H1 (cell line): ENCODE results near the gene NOD2. TPM values are rescaled to one million over a fixed set of nuclear protein-coding genes. Genes with fewer than 3 reads are reported as not detected.

ENCODE experiments used
- CTCF ChIA-PET: fragments of 300-600 bp; sonication (Branson Sonifier 250); formaldehyde crosslinking; loops from one replicate; lab custom pipeline; 2021; ENCODE audit not compliant: partially characterized antibody; lab: Charles Lee
- POLR2A ChIA-PET: fragments of 300-600 bp; sonication (Branson Sonifier 250); formaldehyde crosslinking; loops from one replicate; lab custom pipeline; 2021; ENCODE audit warnings: inconsistent platforms; ENCODE audit not compliant: partially characterized antibody; lab: Charles Lee
- DNase-seq, 2 experiments: peaks; one replicate each; pipeline versions ENCODE4 v3.0.0 to v3.0.0-alpha.2; 2010 to 2022; ENCODE audit warnings: low spot score in 2 of 2, low read depth in 1 of 2, mixed read lengths in 1 of 2
- FAIRE-seq: peaks from 2 replicates; lab custom pipeline; 2011; peaks lifted over from hg19 to GRCh38; lab: Jason Lieb, UNC
- H2AFZ ChIP-seq: 2 replicates; pipeline ENCODE4 v1.8.1; 2012; ENCODE audit warnings: low read length, inconsistent platforms
- H2AK5ac ChIP-seq: 2 replicates; pipeline ENCODE4 v1.6.1; 2013; ENCODE audit warnings: low read depth, low read length
- H2BK120ac ChIP-seq: replicated peaks from 2 replicates; pipeline ENCODE3; 2013; ENCODE audit warnings: low read depth, low read length, inconsistent platforms
- H2BK12ac ChIP-seq: 2 replicates; pipeline ENCODE4 v1.6.1; 2013; ENCODE audit warnings: low read depth, low read length
- H2BK15ac ChIP-seq: 2 replicates; pipeline ENCODE4 v1.6.1; 2013; ENCODE audit warnings: low read length
- H2BK20ac ChIP-seq: 2 replicates; pipeline ENCODE4 v1.6.1; 2013; ENCODE audit warnings: low read length
- H2BK5ac ChIP-seq: 2 replicates; pipeline ENCODE4 v1.6.1; 2013; ENCODE audit warnings: low read depth, low read length
- H3K14ac ChIP-seq: 2 replicates; pipeline ENCODE4 v1.6.1; 2013; ENCODE audit warnings: inconsistent platforms; ENCODE audit not compliant: insufficient read length
- H3K18ac ChIP-seq: 2 replicates; pipeline ENCODE4 v1.6.1; 2013; ENCODE audit warnings: low read length; ENCODE audit errors: extremely low read depth
- H3K23ac ChIP-seq: 2 replicates; pipeline ENCODE4 v1.6.1; 2013; ENCODE audit warnings: inconsistent platforms; ENCODE audit not compliant: insufficient read length
- H3K23me2 ChIP-seq: 2 replicates; pipeline ENCODE4 v1.6.1; 2013; ENCODE audit warnings: low read depth, low read length
- H3K27ac ChIP-seq: 2 replicates; pipeline ENCODE4 v1.6.1; 2011; ENCODE audit warnings: low read depth, low read length, inconsistent platforms
- H3K27me3 ChIP-seq, 4 experiments: replicated peaks in 1 of 4; 1 replicate in 1 of 4; 2 replicates in 3 of 4; pipeline versions ENCODE4 v1.6.1 to v1.8.1; 2011 to 2013; ENCODE audit warnings: low read length in 3 of 4, mild to moderate bottlenecking in 3 of 4, inconsistent platforms in 2 of 4, mixed read lengths in 2 of 4, moderate library complexity in 1 of 4; ENCODE audit not compliant: control insufficient read depth in 3 of 4, insufficient read depth in 3 of 4; ENCODE audit errors: extremely low read depth in 1 of 4
- H3K36me3 ChIP-seq, 4 experiments: 2 replicates each; pipeline versions ENCODE4 v1.6.1 to v1.8.1; 2011 to 2013; ENCODE audit warnings: mild to moderate bottlenecking in 4 of 4, low read length in 3 of 4, moderate library complexity in 2 of 4, control low read depth in 1 of 4, inconsistent platforms in 1 of 4; ENCODE audit not compliant: insufficient read depth in 4 of 4, control insufficient read depth in 2 of 4
- H3K4ac ChIP-seq: replicated peaks from 2 replicates; pipeline ENCODE3; 2013; ENCODE audit warnings: low read length, low read depth, mixed read lengths, inconsistent platforms; ENCODE audit not compliant: insufficient read length
- H3K4me1 ChIP-seq, 4 experiments: replicated peaks in 1 of 4; 1 replicate in 1 of 4; 2 replicates in 3 of 4; pipeline versions ENCODE4 v1.6.1 to v1.8.1; 2011 to 2013; ENCODE audit warnings: low read length in 3 of 4, inconsistent platforms in 2 of 4, mixed read lengths in 1 of 4; ENCODE audit not compliant: insufficient read depth in 4 of 4, control insufficient read depth in 3 of 4
- H3K4me2 ChIP-seq, 2 experiments: 2 replicates each; pipeline versions ENCODE4 v1.6.1 to v1.8.1; 2011 to 2013; ENCODE audit warnings: low read depth in 2 of 2, low read length in 2 of 2, control low read depth in 1 of 2, inconsistent platforms in 1 of 2, mild to moderate bottlenecking in 1 of 2; ENCODE audit not compliant: insufficient read depth in 1 of 2
- H3K4me3 ChIP-seq, 4 experiments: fragments of 200-600, 300-600 bp in 1 of 4; sonication (generic), shearing (Covaris generic), sonication (Bioruptor Twin) in 1 of 4; 2 replicates each; pipeline versions ENCODE4 v1.5.1 to v1.8.1; 2011 to 2016; ENCODE audit warnings: low read length in 4 of 4, low read depth in 3 of 4, control low read depth in 2 of 4, inconsistent platforms in 2 of 4, mild to moderate bottlenecking in 2 of 4, mixed read lengths in 1 of 4, moderate library complexity in 1 of 4; ENCODE audit not compliant: insufficient read depth in 2 of 4; ENCODE audit errors: extremely low read depth in 1 of 4
- H3K56ac ChIP-seq: replicated peaks from 2 replicates; pipeline ENCODE3; 2013; ENCODE audit warnings: low read depth, mild to moderate bottlenecking, mixed read lengths, low read length, inconsistent platforms; ENCODE audit not compliant: insufficient read length
- H3K79me1 ChIP-seq: 2 replicates; pipeline ENCODE4 v1.6.1; 2013; ENCODE audit warnings: low read depth, low read length, control low read depth
- H3K79me2 ChIP-seq, 2 experiments: 2 replicates each; pipeline versions ENCODE4 v1.6.1 to v1.8.1; 2012 to 2013; ENCODE audit warnings: low read length in 2 of 2, mild to moderate bottlenecking in 2 of 2, inconsistent platforms in 1 of 2; ENCODE audit not compliant: insufficient read depth in 2 of 2, control insufficient read depth in 1 of 2
- H3K9ac ChIP-seq, 4 experiments: replicated peaks in 1 of 4; 1 replicate in 1 of 4; 2 replicates in 3 of 4; pipeline versions ENCODE4 v1.6.1 to v1.8.1; 2011 to 2013; ENCODE audit warnings: low read depth in 3 of 4, low read length in 3 of 4, control low read depth in 2 of 4, mild to moderate bottlenecking in 2 of 4, moderate library complexity in 2 of 4, inconsistent platforms in 1 of 4; ENCODE audit errors: extremely low read depth in 1 of 4
- H3K9me3 ChIP-seq, 2 experiments: 2 replicates each; pipeline versions ENCODE4 v1.6.1 to v1.8.1; 2012 to 2013; ENCODE audit warnings: mild to moderate bottlenecking in 2 of 2, moderate library complexity in 2 of 2, control low read depth in 1 of 2, inconsistent platforms in 1 of 2, low read depth in 1 of 2, low read length in 1 of 2, mixed read lengths in 1 of 2; ENCODE audit not compliant: insufficient read depth in 2 of 2
- H4K20me1 ChIP-seq, 2 experiments: replicated peaks in 1 of 2; 2 replicates each; pipeline versions ENCODE3 to v1.8.1; 2011 to 2013; ENCODE audit warnings: inconsistent platforms in 2 of 2, low read length in 2 of 2, mild to moderate bottlenecking in 1 of 2; ENCODE audit not compliant: insufficient read depth in 2 of 2, control insufficient read depth in 1 of 2
- H4K5ac ChIP-seq: 2 replicates; pipeline ENCODE4 v1.6.1; 2013; ENCODE audit warnings: low read length, low read depth, mixed read lengths, inconsistent platforms; ENCODE audit not compliant: insufficient read length
- H4K8ac ChIP-seq: 2 replicates; pipeline ENCODE4 v1.8.0; 2013; ENCODE audit warnings: mild to moderate bottlenecking, moderate library complexity, low read length, inconsistent platforms; ENCODE audit not compliant: insufficient read depth; ENCODE audit errors: extremely low read depth
- H4K91ac ChIP-seq: replicated peaks from 2 replicates; pipeline ENCODE3; 2013; ENCODE audit warnings: low read length, mixed read lengths, inconsistent platforms; ENCODE audit not compliant: insufficient read length
- WGBS, 2 experiments: shearing (Covaris generic) in 1 of 2; methylation state at CpG; one replicate each; pipeline versions ENCODE4 v1.1.6 to v1.1.7; 2013 to 2015; ENCODE audit warnings: low lambda C conversion rate in 2 of 2, mixed read lengths in 2 of 2, inconsistent platforms in 1 of 2, low coverage in 1 of 2, missing lambda C conversion rate in 1 of 2; ENCODE audit not compliant: insufficient replicate concordance in 2 of 2, insufficient coverage in 1 of 2, insufficient read length in 1 of 2; ENCODE audit errors: extremely low coverage in 1 of 2, missing lambda C conversion rate in 1 of 2; 5-methylcytosine and 5-hydroxymethylcytosine counted together
- polyA plus RNA-seq, 7 experiments: library from polyadenylated mRNA; depleted of rRNA in 3 of 7; stranded (reverse) in 5 of 7; unstranded in 2 of 7; fragments of >200 nt in 5 of 7; fragments of 200-250 nt in 2 of 7; gene quantifications; 1 replicate in 5 of 7; 2 replicates in 1 of 7; 4 replicates in 1 of 7; pipeline versions ENCODE4 v1.2.1 to v1.2.3, GENCODE V29; 2011 to 2013; ENCODE audit warnings: missing spikeins in 2 of 7, mixed read lengths in 2 of 7
- total RNA-seq: library from RNA; stranded (reverse); fragmentation: NEBNext Ultra II Directional; extraction: Animal tissue kit (Norgen Biotek cat#: 25700); gene quantifications from 2 replicates; pipeline ENCODE4 v1.2.1, GENCODE V29; 2021

Gene NOD2
- total and polyA plus RNA-seq, 2 of the 8 experiments (the other 6 are each of a cell fraction or from before 2014, with no cell fraction given), result 0.37 to 0.42 TPM

GRCh38 chr16:50747207-50747956 is 54.0 kb downstream of the NOD2 start:
- no peak overlapping the region for H3K4me2 ChIP-seq
- no peaks in the 10 kb centered on the region; a peak in 1 of 8 replicates for H3K36me3 ChIP-seq
- no peak overlapping the region for H3K9ac ChIP-seq
- POLR2A ChIA-PET, result no interaction called here
- no peak overlapping the region for H2BK120ac ChIP-seq
- no peak overlapping the region for H3K14ac ChIP-seq
- WGBS, 2 experiments, result 87% methylated on average over 7 of the region's 7 CpGs; no CpG with 5 or more reads in 1 of the 2 experiments
- H3K23me2 ChIP-seq, result no peaks in the 10 kb centered on the region
- no peak overlapping the region for H2AFZ ChIP-seq
- no peaks in the 10 kb centered on the region for H4K20me1 ChIP-seq
- no peak overlapping the region for H4K5ac ChIP-seq
- no peak overlapping the region for H2BK12ac ChIP-seq
- no peaks in the 10 kb centered on the region for H3K27me3 ChIP-seq
- H2AK5ac ChIP-seq, result no peak overlapping the region
- H3K27ac ChIP-seq, result no peak overlapping the region
- H2BK20ac ChIP-seq, result no peak overlapping the region
- DNase-seq (no peak), FAIRE-seq (peak; percentile 81)
- no peaks in the 10 kb centered on the region for H3K9me3 ChIP-seq
- no peak overlapping the region for H2BK15ac ChIP-seq
- no peak overlapping the region for H3K4me3 ChIP-seq
- H3K4ac ChIP-seq, result no peak overlapping the region
- H3K56ac ChIP-seq, result no peak overlapping the region
- peaks cover 0 to 8% (median 5%) of the 10 kb centered on the region in 4 experiments; a peak in 3 of 7 replicates for H3K4me1 ChIP-seq
- no peak overlapping the region for H4K8ac ChIP-seq
- H3K18ac ChIP-seq, result no peak overlapping the region
- H3K23ac ChIP-seq, result no peak overlapping the region
- H3K79me1 ChIP-seq, result no peaks in the 10 kb centered on the region
- no peaks in the 10 kb centered on the region for H3K79me2 ChIP-seq
- CTCF ChIA-PET, result interaction anchor here (0.8 to 4.8 kb wide), 9 partner anchors 28 to 112 kb away, joined by 3 to 42 read pairs (median 5); no protein-coding TSS in a partner anchor
- no peak overlapping the region for H2BK5ac ChIP-seq
- H4K91ac ChIP-seq, result no peak overlapping the region
